ENCODE data around the gene KCTD16.

DNA sequence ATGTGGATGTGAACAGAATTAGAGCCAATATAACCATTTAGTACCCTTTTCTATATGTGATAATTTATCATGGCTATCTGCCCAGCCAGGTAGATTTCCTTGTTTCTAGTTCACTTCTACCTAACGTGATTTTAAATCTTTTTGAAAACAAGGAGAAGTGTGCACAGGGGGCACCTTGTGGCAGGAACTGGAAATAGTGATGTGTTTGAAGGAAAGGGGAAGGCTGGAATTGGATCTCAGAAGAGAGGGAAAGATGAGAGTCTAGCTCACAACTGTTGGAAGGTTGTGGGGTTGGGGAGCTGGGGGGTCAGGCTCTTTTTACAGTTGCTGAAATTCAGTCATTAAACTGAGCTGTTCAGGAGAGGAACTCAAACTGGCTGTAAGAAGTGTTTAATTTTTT is 219.5 kb downstream of the KCTD16 start:
- TF ChIP-seq, protein P1, sequence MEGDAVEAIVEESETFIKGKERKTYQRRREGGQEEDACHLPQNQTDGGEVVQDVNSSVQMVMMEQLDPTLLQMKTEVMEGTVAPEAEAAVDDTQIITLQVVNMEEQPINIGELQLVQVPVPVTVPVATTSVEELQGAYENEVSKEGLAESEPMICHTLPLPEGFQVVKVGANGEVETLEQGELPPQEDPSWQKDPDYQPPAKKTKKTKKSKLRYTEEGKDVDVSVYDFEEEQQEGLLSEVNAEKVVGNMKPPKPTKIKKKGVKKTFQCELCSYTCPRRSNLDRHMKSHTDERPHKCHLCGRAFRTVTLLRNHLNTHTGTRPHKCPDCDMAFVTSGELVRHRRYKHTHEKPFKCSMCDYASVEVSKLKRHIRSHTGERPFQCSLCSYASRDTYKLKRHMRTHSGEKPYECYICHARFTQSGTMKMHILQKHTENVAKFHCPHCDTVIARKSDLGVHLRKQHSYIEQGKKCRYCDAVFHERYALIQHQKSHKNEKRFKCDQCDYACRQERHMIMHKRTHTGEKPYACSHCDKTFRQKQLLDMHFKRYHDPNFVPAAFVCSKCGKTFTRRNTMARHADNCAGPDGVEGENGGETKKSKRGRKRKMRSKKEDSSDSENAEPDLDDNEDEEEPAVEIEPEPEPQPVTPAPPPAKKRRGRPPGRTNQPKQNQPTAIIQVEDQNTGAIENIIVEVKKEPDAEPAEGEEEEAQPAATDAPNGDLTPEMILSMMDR (IDR thresholded peaks at IDR 0.05; ENCODE audit: low read length), result peak; percentile 15
- TF ChIP-seq EZH2 (optimal IDR thresholded peaks at IDR 0.05; ENCODE audit: low read depth, low read length), result no peak
